K562 (cell line): ENCODE measurements around the gene TBC1D2. TPM values are rescaled to one million over a fixed set of nuclear protein-coding genes. Genes with fewer than 3 reads are reported as not detected.

Experiments
- AFF4 ChIP-seq: sonication (generic); formaldehyde crosslinking; IDR thresholded peaks from 2 replicates; pipeline ENCODE4 v1.8.0; 2023; ENCODE audit warnings: mild to moderate bottlenecking, missing genetic modification reagents
- CAMTA2 ChIP-seq: fragments of 250-450 bp; sonication (Bioruptor Pico); conservative IDR thresholded peaks from 2 replicates; pipeline ENCODE4 v1.5.1; 2022
- DPF2 ChIP-seq: fragments of 450-650 bp; IDR thresholded peaks from 2 replicates; pipeline ENCODE4 v1.6.1; 2016
- E2F1 ChIP-seq: sonication (generic); formaldehyde crosslinking; IDR thresholded peaks from 2 replicates; pipeline ENCODE4 v1.8.1; 2023; ENCODE audit warnings: mild to moderate bottlenecking, missing genetic modification reagents, moderate library complexity
- EHMT2 ChIP-seq: fragments of 450-650 bp; IDR thresholded peaks from 2 replicates; pipeline ENCODE4 v1.6.1; 2018; ENCODE audit warnings: antibody characterized with exemption
- HMGN3 ChIP-seq: IDR thresholded peaks from 2 replicates; pipeline ENCODE4 v1.6.1; 2011; ENCODE audit warnings: borderline replicate concordance, low read depth, mild to moderate bottlenecking, mixed read lengths, low read length; ENCODE audit not compliant: insufficient read length; ENCODE audit errors: extremely low read depth
- PHTF2 ChIP-seq: fragments of 250-450 bp; sonication (Bioruptor Pico); IDR thresholded peaks from 2 replicates; pipeline ENCODE4 v1.5.0; 2021; ENCODE audit warnings: mild to moderate bottlenecking
- SUPT5H ChIP-seq: fragments of 450-650 bp; IDR thresholded peaks from 2 replicates; pipeline ENCODE4 v1.6.1; 2016
- TRIM25 ChIP-seq: fragments of 450-650 bp; IDR thresholded peaks from 2 replicates; pipeline ENCODE4 v1.7.0; 2016; ENCODE audit warnings: borderline replicate concordance
- ZBTB33 ChIP-seq: sonication (generic); formaldehyde crosslinking; IDR thresholded peaks from 2 replicates; pipeline ENCODE4 v1.8.1; 2023; ENCODE audit warnings: mild to moderate bottlenecking, missing genetic modification reagents
- ZBTB49 ChIP-seq: sonication (generic); formaldehyde crosslinking; IDR thresholded peaks from 2 replicates; pipeline ENCODE4 v1.8.0; 2022; ENCODE audit warnings: missing genetic modification reagents, mild to moderate bottlenecking, borderline replicate concordance
- ZFX ChIP-seq: sonication (generic); formaldehyde crosslinking; IDR thresholded peaks from 2 replicates; pipeline ENCODE4 v1.8.0; 2022; ENCODE audit warnings: mild to moderate bottlenecking, missing genetic modification reagents, moderate library complexity
- ZNF174 ChIP-seq: fragments of 250-450 bp; sonication (Bioruptor Pico); IDR thresholded peaks from 2 replicates; pipeline ENCODE4 v1.4.0; 2020; ENCODE audit warnings: mild to moderate bottlenecking
- ZNF347 ChIP-seq: fragments of 450-650 bp; formaldehyde crosslinking; IDR thresholded peaks from 2 replicates; pipeline ENCODE4 v1.4.0; 2020; ENCODE audit warnings: low read depth, mild to moderate bottlenecking, moderate library complexity
- ZNF511 ChIP-seq: sonication (generic); formaldehyde crosslinking; IDR thresholded peaks from 2 replicates; pipeline ENCODE4 v1.8.0; 2022; ENCODE audit warnings: mild to moderate bottlenecking, missing genetic modification reagents
- polyA plus RNA-seq, 8 experiments: library from polyadenylated mRNA; depleted of rRNA in 4 of 8; stranded (reverse) in 5 of 8; unstranded in 3 of 8; fragments of >200 nt; fragmentation: Nextera tagmentation in 2 of 8; fragmentation: Illumina TruSeq in 1 of 8; extraction: Ambion mirVana in 2 of 8; extraction: Trizol in 1 of 8; gene quantifications; 2 replicates each; pipeline versions ENCODE4 v1.2.1 to v1.2.3, GENCODE V29; 2011 to 2014; ENCODE audit warnings: inconsistent platforms in 1 of 8, missing spikeins in 1 of 8
- total RNA-seq, 7 experiments: library from RNA; depleted of rRNA in 6 of 7; stranded (reverse); fragments of >200 nt in 6 of 7; fragmentation: Illumina TruSeq in 2 of 7; extraction: Trizol in 2 of 7; gene quantifications; 2 replicates each; pipeline versions ENCODE4 v1.2.1 to v1.2.3, GENCODE V29; 2011 to 2021; ENCODE audit warnings: low replicate concordance in 1 of 7

TBC1D2 gene
- total and polyA plus RNA-seq, 9 of the 15 experiments (the other 6 are each of a cell fraction or from before 2014, with no cell fraction given): 0.10 to 7.0 (median 2.5) TPM

- peak; percentile 78 for TF ChIP-seq HMGN3
- TF ChIP-seq TRIM25: no peak
- TF ChIP-seq ZNF511 (CRISPR knock-in tag): no peak
- TF ChIP-seq ZNF347 (CRISPR knock-in tag): no peak
- no peak for TF ChIP-seq EHMT2
- no peak for TF ChIP-seq ZBTB33
- TF ChIP-seq ZBTB49 (CRISPR knock-in tag): no peak
- no peak for TF ChIP-seq AFF4 (CRISPR knock-in tag)
- TF ChIP-seq DPF2: peak; percentile 96
- no peak for TF ChIP-seq ZNF174 (CRISPR knock-in tag)
- TF ChIP-seq ZFX: no peak; the same call in 1 of the 2 replicates
- no peak for TF ChIP-seq PHTF2 (CRISPR knock-in tag)
- TF ChIP-seq CAMTA2 (CRISPR knock-in tag): no peak
- no peak for TF ChIP-seq E2F1 (CRISPR knock-in tag)
- no peak for TF ChIP-seq SUPT5H
These were observed 73.2 kb downstream of the TBC1D2 start (continued) for GRCh38 chr9:98182069-98182820.
